GM18520 (cell line): ENCODE measurements around the gene C1QTNF8.

Experiments used
- ATAC-seq: cut with Tn5 transposase; IDR thresholded peaks from one replicate; pipeline ENCODE4 v1.9.1; 2021; ENCODE audit not compliant: unreplicated experiment

Gene C1QTNF8

DNA sequence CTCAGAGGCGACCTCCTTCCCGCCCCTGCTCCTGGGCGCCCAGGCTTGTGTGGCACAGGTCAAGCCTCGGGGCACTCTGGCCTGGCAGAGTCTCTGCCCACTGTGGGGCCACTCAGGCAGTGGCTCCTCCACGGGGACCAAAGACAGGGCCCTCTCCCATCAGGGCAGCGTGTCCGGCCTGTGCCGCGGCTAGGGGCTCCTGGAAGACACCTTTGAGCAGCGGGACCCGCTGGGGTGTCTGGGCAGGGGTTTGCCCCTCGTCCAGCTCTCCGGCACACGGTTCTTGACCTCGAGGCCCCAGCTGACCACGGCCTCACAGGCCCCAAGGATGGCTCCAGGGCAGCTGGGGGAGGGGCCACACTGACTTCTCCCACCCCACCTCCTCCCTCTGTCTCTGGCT is 48.2 kb downstream of the C1QTNF8 start:
- no peak for ATAC-seq

DNA sequence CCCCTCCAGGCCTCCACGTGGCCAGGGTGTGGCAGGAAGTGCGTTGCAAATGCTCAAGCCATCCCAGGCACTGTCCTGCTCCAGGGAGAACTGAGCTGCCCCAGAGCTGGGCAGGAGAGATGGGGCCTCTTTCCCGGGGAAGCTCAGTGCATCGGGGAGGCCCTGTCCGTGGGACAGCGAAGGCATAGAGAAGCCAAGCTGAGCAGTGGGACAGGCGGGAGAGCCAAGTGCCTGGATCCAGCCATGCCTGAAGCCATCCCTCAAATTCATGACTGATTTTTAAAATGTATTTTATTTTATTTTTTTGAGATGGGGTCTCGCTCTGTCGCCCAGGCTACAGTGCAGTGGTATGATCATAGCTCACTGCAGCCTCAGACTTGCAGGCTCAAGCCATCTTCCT is 48.9 kb downstream of the C1QTNF8 start:
- no peak for ATAC-seq

DNA sequence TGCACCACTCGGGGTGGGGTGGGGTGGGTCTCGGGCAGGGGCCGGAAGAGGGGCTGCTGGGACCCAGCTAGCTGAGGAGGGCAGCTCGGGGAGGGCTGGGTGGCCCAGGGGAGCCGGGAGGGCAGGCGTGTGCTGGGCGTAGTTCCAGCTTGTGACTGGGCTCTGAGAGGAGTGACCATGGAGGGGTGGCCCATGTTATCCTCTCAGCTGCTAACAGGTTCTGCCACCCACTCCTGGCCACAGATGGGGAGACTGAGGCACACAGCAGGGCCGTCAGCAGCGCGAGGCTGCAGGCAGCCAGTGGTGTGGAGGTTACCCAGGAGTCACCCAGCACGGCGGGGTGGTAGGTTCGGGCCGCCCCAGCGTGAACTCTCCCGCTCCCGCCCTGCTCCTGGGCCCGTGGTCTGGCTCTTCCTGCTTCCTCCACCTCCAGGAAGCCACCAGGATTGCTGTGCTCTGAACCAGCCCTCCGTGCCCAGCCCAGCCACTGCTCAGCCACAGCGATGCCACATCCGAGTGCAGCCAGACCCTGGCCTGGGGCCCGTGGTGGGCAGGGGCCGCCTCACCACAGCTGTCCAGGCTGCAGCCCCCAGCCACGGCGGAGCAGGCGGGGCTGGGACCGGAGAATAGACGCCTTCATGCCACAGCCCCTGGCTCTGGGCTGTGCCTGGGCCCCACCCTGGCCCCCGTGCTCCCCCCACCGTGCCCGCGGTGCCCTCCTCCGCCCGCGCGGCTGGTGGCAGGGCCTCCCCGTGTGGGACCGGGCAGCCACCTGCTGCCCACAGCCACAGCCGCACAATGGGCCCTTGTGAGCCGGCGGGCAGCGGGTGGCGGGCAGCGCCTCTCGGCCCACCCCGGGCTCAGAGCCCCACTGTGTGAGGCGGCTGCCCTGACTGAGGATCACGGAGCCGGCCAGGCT is 49.8 kb downstream of the C1QTNF8 start:
- ATAC-seq = no peak

DNA sequence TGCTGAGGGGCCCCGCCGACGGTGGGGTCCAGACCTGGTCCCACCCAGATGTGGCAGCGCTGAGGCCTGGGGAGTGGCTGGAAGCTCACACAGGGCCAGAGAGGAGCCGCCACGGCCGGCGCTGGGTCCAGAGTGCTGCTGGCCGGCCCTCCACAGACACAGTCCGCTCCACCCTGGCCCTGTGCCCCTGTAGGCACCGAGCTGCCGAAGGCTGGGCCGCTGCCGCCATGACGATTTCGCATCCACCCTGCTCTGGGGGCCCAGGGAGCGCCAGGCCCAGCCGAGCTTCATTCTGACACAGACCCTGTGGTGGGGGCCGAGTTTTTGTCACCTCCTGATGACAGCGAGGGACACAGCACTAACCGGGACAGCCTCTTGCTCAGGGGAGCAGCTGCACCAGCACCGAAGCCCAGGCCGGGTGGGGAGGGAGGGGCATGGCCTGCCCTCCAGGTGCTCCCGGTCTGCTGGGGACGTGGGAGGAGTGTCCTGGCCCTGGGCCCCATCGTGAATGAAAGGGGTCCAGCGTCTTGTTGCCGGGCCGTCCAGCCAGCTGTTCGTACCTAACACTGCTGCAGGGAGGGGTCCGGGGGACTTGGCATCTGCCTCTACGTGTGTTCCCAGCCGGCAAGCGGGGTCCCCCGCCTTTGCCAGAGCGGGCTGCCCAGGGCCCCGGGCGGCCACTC is 50.6 kb downstream of the C1QTNF8 start:
- ATAC-seq = no peak

DNA sequence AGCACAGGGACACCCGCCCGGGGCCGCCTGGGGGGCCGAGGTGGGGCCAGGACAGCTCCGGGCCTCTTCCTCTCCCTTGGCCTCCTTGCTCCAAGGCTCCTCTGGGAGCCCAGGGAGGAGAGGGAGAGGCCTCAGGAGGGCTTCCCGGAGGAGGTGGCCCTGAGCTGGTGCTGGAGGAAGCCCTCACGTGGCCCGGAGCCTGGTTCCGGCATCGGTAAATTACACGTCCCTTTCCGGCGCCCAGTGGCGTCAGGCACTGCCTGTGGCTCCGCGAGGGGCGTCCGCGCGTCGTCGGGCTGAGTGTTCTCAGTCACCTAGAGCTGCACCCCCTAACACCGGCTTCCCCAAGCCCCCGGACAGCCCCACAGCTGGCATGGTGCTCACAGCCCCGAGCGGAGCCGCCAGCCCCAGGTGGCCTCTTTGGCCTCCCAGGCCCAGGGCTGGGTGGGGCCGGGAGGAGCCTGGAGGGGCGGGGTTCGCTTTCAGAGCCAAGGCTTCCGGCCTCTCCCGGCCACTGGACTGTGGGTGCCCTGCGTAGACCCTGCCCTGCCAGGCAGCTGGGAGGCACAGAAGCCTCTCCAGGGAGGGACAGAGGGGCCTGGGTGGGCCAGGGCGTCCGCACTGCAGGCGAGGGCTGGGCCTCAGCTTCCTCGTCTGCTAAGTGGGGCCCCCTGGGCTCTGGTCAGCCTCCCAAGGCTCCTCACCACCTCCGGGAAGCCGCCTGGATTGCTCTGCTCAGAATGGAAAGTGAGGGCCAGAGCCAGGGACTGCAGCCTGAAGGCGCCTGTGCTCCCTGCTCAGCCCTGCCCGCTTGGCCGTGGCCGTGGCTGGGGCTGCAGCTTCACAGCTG is 51.4 kb downstream of the C1QTNF8 start:
- no peak for ATAC-seq

DNA sequence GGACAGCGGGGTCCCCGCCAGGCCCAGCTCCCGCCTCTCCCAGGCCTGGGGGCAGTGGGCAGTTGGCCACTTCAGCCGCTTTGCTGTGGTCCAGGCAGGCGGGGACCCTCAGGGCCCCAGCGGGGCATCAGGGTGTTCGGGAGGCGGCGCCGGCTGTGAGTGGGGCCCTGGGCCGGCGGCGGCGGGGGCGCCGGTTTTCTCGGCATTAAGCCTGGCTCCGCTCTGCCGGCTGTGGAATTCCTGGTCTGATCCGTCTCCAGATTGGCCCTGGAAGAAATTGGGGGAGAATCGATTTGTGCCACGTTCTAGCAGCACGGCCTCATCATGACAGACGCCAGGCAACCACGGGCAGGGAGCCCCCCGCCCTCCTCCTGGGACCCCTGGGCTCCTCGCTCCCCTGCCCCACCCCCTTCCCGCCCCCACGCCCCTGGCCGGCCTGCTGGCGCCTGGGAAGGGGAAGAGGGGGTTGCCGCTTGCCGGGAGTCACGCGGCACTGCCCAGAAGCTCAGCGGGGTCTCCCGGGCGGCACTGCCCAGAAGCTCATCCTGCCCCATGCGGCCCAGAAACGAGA is 52.1 kb downstream of the C1QTNF8 start:
- ATAC-seq = no peak

DNA sequence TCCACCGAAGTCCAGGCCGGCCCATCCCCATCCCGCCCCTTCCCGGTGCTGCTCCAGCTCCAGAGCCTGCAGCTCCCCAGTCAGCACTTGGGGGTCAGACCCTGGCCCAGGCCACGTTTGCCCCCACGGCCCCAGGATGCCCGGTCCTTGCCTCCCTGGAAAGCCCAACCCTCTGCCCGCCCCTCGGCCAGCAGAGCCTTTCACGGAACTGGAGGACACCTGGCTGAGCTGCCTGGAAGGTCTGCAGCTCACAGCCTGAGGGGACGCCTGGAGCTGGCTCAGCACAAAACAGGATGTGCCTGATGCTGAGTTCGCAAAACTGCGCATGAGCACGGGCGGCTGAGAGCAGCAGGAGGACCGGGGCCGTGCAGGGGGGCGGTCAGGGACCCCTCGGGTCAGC is 53.2 kb downstream of the C1QTNF8 start:
- no peak for ATAC-seq

DNA sequence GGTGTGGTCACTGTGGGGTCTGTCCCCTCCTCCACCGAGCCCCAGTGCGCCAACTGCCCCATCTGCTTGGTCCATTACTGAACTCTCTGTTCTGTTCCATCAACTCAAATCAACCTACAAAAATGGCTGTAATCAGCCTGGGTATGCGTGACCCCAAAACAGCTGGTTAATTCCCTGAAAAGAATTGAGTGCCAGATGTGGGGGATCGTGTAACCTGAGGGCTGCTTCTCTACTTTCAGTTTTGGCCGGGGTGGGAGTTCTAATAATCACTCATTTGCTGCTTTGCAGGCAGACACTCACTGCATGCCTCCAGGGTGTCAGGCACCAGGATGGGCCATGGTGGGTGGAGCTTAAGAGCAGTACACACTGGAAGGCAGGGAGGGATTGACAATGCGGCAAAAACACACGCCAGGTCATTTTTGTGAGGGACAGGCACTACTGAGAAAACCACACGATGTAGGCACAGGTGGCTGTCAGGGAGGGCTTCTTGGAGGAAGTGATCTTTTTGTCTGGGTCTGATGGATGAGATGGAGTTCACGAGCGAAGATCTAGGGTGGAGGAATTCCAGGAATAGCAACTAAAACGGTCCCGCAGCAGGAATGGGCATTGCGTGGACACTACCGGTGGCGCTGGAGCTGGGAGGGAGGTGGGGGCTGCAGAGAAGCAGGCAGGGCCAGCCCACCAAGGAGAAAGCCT is 53.8 kb downstream of the C1QTNF8 start:
- no peak for ATAC-seq

DNA sequence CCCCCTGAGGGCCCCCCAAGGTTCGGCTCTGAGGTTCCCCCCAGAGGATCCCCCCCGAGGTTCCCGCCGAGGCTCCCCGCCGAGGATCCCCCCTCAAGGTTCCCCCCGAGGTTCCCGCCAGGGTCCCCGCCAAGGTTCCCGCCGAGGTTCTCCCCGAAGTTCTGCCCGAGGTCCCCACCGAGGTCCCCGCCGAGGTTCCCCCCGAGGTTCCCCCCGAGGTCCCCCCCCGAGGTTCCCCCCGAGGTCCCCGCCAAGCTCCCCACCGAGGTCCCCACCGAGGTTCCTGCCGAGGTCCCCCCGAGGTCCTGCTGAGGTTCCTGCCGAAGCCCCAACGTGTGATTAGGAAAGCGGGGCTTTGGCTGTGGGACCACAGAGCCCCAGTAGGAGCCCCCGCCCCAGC is 55.7 kb downstream of the C1QTNF8 start:
- ATAC-seq = no peak

DNA sequence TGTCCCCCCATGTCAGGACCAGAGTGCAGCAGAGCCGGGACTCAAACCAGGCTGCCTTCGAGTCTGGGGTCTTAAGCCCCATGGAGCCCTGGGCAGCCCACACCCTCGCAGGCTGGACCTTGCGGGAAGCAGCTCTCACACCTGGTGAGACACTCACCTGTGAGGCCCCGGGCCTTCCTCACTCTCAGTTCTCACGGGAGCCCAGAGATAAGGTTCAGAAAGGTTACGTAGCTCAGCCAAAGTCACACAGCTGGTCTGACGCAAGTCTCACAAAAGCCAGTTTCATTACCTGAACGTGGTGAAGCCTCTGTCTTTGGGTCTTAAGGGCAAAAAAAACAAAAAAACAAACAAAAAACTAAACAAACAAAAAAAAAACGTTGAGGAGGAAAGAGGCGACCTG is 56.3 kb downstream of the C1QTNF8 start:
- ATAC-seq = no peak

DNA sequence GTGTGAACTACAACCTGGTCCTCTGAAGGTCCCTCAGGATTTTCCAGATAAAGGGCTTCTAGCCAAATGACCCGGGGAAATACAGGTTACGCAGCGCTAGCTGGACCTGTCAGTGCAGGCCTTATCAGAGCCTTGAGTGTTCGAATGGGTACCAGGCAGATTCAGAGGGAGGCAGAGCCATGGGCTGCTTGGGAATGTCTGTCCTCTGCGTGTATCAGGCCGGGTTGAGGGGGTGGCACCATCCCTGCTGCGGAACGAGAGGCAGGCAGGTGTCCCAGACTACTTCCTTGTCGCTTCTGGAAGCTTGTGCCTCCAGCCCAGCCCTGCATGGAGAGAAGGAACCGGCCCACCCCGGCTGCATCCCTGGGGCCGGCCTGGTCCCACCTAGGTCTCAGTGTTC is 57.1 kb downstream of the C1QTNF8 start:
- no peak for ATAC-seq
